ENCODE data around the gene EYS. TPM values are rescaled to one million over a fixed set of nuclear protein-coding genes. Genes with fewer than 3 reads are reported as not detected.

Gene EYS
- total and polyA plus RNA-seq, 9 of the 15 experiments (the other 6 are each of a cell fraction or from before 2014, with no cell fraction given) = 0.03 to 0.36 (median 0.10) TPM; not detected in 2

DNA sequence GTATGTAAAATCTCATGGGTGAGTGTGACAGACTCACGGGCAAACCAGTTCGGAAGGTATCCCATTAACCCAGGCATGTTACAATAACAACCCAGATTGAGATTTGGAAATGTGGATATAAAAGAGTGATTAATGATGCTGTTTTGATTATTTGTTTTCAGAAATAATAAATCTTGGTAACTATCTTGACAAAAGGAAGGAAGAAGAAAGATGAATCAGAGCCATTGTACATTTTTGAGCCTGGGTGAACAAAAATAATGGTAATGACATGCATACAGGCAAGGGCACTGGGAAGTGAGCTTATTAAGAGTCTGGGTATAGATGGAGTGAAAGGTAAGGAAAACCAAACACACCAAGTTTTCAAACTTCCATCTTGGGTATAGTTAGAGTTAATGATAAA is 1209.4 kb downstream of the EYS start:
- Histone ChIP-seq H3K4me1 (replicated peaks in 1 of 2; ENCODE audit: control insufficient read depth in 2 of 2, insufficient read depth in 2 of 2, low read length in 2 of 2) (no peaks in the 10 kb centered on the region), H3K9ac (ENCODE audit: insufficient read depth in 1 of 2, low read depth in 2 of 2, low read length in 2 of 2) (no peak overlapping the region), H3K9me1 (ENCODE audit: control insufficient read depth, insufficient read depth, low read length) (no peaks in the 10 kb centered on the region), H3K36me3 (ENCODE audit: control insufficient read depth, insufficient read depth, low read length) (no peaks in the 10 kb centered on the region), H4K20me1 (replicated peaks; ENCODE audit: control insufficient read depth, insufficient read depth, low read length) (no peaks in the 10 kb centered on the region), H3K27ac (ENCODE audit: extremely low read depth, low read depth, low read length) (no peak overlapping the region), H2AFZ (ENCODE audit: low read depth, low read length) (no peak overlapping the region), H3K9me3 (replicated peaks; ENCODE audit: control insufficient read depth, insufficient read depth, low read depth, low read length) (no peaks in the 10 kb centered on the region; the same call in 1 of the 2 replicates), H3K27me3 (ENCODE audit: control insufficient read depth in 2 of 2, insufficient read depth in 2 of 2, low read length in 2 of 2) (no peaks in the 10 kb centered on the region), H3K4me2 (ENCODE audit: insufficient read depth, low read length) (no peak overlapping the region), H3K79me2 (ENCODE audit: control insufficient read depth, insufficient read depth, low read length) (no peaks in the 10 kb centered on the region), H3K4me3 (no peak overlapping the region)
- no peak for DNase-seq (ENCODE audit: extremely low read depth in 1 of 4, low spot score in 3 of 4)
- WGBS (ENCODE audit: insufficient coverage, low coverage, missing lambda C conversion rate) = 4% methylated on average over 2 of the region's 2 CpGs
- no peak for ATAC-seq
- BruUV-seq (replicated peaks) = no TSS peak
- ChIA-PET POLR2A (no interaction called here), CTCF (ENCODE audit: low intra/inter-chr PET ratio) (no interaction called here)
- intact Hi-C loops (cut with micrococcal nuclease) = no loop called here
- in situ Hi-C loops (cut with MboI) = no loop called here
- FAIRE-seq = no peak
- TF ChIP-seq HLTF (IDR thresholded peaks at IDR 0.05) = no peak
- no peak for TF ChIP-seq COPS2 (conservative IDR thresholded peaks at IDR 0.05)
- no peak for TF ChIP-seq TFAP4 (CRISPR knock-in tag; IDR thresholded peaks at IDR 0.05; ENCODE audit: borderline replicate concordance)
- no peak for TF ChIP-seq XRCC3 (IDR thresholded peaks at IDR 0.05)
- no peak for TF ChIP-seq ZNF274 (IDR thresholded peaks at IDR 0.05; ENCODE audit: borderline replicate concordance, low read depth, low read length)
- TF ChIP-seq, protein P1, sequence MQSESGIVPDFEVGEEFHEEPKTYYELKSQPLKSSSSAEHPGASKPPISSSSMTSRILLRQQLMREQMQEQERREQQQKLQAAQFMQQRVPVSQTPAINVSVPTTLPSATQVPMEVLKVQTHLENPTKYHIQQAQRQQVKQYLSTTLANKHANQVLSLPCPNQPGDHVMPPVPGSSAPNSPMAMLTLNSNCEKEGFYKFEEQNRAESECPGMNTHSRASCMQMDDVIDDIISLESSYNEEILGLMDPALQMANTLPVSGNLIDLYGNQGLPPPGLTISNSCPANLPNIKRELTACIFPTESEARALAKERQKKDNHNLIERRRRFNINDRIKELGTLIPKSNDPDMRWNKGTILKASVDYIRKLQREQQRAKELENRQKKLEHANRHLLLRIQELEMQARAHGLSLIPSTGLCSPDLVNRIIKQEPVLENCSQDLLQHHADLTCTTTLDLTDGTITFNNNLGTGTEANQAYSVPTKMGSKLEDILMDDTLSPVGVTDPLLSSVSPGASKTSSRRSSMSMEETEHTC (IDR thresholded peaks at IDR 0.05) = no peak
